ENCODE data around the gene ACOX3. TPM values are rescaled to one million over a fixed set of nuclear protein-coding genes. Genes with fewer than 3 reads are reported as not detected.
A peak's percentile ranks its signal among the peaks of the same experiment; 100 is the strongest.

The ACOX3 gene
- total RNA-seq, 1 donor from 2014 or later, result 22.5 TPM

DNA sequence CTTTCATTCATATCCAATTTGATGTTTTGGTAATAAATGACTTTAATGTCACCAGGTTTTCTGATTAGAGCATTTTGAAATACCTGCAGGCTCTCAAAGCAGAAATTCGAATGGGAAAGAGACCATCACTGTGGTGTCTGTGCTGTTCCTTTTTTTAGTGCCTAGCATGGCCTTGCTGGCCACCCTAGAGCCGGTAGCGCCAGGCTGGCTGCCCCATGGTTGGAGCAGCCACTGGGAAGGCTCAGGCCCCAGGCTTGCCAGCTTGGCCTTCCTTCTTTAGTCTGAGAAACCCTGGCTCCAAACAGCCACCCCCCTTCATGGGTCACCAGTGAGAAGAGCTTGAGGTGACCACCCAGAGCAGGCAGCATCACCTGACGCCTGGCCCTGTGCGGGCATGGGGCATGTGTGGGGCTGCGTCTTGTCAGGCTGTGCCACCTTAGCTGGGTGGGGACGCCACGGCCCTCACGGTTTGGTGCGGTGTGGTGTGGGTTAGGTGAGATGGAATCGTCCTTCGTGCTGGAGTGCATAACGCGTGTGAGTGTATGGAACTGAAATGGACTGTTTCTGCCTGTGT, 30.0 kb upstream of the ACOX3 start:
- intact Hi-C loops (cut with DNase I), result no loop called here
- DNase-seq, result no peak

DNA sequence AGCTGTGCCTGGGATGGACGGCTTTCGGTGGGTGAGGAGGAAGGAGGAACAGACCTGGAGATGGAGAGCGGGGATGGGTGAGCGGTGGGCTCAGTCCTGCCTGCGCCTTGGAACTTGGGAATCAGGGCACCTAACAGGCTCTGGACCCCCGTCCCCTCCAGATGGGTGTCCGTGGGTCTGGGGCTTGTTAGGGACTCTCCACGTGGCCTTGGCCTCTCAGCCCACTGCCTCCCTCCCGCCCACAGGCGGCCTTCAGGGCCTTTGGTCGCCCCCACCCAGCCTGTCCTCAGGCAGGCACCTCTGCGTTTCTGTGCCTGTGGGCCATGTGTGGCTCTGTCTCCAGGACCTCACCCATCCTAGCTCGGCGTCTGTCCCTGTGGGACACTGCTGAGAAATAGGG, 29.0 kb upstream of the ACOX3 start:
- ATAC-seq (ENCODE audit: poor library complexity) (no peak), DNase-seq (no peak)
- intact Hi-C loops (cut with DNase I), result loop anchor here (5.0 kb wide), 1 partner anchor 123 kb away; the partner anchor contains the start of gene CPZ

More for the DNA sequence above, 30.0 kb upstream of the ACOX3 start:
- ATAC-seq (ENCODE audit: poor library complexity), result no peak

- peak; percentile 74 for DNase-seq
- ATAC-seq (ENCODE audit: poor library complexity), result peak; percentile 77
- intact Hi-C loops (cut with DNase I), result loop anchor here (5.0 kb wide), 1 partner anchor 123 kb away; the partner anchor contains the start of gene CPZ
These were observed 28.4 kb upstream of the ACOX3 start for GRCh38 chr4:8468746-8469535.

DNA sequence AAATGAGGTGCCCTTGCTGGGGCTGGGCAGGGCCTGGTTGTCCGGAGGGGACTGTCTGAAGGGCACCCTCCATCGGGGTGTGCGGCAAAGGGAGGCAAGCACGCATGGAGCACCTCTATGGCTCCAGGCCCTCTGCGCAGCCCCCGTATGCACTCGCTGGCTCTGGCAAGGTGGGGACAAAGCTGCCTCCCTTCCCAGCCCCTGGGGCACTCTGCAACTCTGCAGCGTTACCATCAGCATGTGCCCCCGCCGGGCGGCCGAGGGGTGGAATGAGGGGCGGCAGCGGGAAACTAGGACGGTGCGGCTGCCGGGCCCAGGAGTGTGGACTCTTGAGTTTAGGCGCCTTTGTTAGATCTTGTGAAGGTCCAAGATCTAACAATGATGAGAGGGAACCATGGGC, 26.5 kb upstream of the ACOX3 start:
- DNase-seq (no peak), ATAC-seq (ENCODE audit: poor library complexity) (no peak)
- intact Hi-C loops (cut with DNase I), result loop anchor here (5.0 kb wide), 1 partner anchor 125 kb away; the partner anchor contains the start of gene CPZ

DNA sequence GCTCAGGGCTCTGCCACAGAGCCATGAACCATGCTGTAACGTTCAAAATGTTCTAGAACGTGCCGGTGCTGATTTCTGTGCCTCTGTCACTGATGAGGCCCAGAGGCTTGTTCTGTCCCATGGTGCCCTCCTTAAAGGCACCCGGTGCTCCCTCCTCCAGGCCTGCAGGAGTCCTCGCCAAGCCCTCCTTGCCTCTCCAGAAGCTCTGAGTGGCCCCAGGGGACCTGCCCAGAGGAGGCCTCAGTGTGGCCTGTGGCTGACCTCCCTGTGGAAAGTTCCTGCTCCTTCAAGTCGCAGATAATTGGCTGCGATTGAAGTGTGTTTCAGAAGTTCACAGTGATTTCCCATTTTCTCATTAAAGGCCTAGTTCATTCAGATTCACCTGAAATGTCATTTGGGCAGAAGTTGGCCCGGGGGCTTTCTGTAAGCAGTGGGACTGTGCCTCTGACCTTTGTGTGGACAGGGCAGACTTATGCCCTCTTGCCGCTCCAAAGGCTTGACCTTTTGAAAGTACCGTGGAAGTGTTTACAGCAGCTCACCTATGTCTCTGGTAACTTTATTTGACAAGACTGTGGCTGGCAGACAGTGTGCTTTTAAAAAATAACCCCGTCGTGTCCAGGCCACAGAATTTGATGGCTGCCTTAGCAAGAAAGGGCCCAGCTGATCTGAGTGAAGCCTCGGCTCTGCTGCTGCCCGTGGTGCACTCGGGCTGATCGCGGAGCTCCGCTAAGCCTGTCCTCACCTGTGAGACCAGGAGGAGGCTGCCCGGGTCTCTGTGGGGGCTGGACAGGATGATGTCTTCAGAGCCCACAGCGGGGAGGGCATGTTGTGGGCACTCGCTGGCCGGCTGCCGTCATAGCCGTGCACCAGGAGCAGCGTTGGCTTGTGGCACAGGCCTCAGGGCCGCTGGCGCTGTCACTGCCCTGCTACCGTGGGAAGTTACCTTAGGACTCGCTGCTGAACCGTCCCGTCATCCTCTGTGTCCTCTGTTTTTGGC, 25.4 kb upstream of the ACOX3 start:
- intact Hi-C loops (cut with DNase I), result loop anchor here (5.0 kb wide), 1 partner anchor 126 kb away; the partner anchor contains the start of gene CPZ
- ATAC-seq (ENCODE audit: poor library complexity), result peak; percentile 21
- DNase-seq, result no peak

DNA sequence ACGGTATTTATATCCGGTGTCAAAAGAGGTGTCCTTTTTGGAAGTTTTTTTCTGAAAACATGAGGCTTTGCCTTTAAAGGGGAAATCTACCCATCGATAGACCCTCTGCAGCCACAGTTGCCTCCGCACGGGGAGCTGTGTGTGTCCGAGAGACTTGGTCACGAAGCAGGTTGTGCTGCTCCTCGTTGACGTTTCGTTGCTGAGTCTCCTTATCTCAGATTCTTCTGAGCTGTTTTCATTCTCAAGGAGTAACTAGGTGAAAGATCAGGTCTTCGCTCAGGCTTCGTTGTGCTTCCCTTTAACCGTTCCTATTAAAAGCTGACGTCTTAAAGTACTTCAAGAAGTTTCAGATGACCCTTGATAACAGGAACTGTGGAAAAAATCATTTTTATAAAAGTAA, 23.9 kb upstream of the ACOX3 start:
- no peak for ATAC-seq (ENCODE audit: poor library complexity)
- intact Hi-C loops (cut with DNase I), result no loop called here

GRCh38 chr4:8463811-8464210, 23.3 kb upstream of the ACOX3 start:
- intact Hi-C loops (cut with DNase I), result no loop called here
- DNase-seq (no peak), ATAC-seq (ENCODE audit: poor library complexity) (no peak)

More for the DNA sequence above, 23.9 kb upstream of the ACOX3 start:
- no peak for DNase-seq

DNA sequence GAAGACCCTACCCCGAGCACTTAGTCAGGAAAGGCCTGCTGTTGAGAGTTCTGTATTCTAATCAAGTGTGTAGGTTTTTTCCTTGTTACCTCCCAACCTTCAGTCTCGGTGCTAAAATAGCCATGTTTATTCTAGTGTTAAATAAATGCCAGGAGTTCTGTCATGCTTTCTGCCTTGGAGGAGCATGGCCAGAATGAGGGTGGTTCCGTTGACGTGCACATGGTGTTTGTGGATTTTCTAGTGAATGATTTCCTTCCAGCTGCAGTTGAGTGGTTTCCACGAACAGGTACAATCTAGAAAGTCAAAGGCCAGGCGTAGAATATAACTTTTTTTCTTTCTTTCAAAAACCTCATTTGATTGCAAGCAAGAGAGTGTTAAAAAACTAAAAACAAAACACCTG, 21.1 kb upstream of the ACOX3 start:
- DNase-seq, result no peak
- ATAC-seq (ENCODE audit: poor library complexity), result no peak
- intact Hi-C loops (cut with DNase I), result no loop called here

DNA sequence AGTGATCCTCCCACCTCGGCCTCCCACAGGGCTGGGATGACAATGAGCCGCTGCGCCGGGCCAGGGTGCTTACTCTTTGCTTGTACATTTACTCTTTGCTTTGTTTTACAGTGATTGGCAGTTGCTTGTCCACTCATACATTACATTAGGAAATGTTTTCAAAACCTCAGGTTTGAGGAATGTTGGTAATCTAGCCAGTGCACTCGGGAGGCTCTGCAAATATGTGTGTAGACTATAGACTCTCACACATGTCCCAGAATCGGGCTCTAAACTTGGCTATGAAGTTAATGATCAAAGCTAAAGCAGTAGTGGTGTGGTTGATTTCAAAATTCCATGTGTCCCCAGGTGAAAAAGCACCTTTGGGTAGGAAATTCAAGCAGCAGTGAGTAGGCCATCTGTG, 20.6 kb upstream of the ACOX3 start:
- intact Hi-C loops (cut with DNase I), result no loop called here
- no peak for DNase-seq
- ATAC-seq (ENCODE audit: poor library complexity), result no peak

- no peak for ATAC-seq (ENCODE audit: poor library complexity)
- DNase-seq, result no peak
- intact Hi-C loops (cut with DNase I), result no loop called here
These were observed 19.4 kb upstream of the ACOX3 start for GRCh38 chr4:8459867-8460445.

GRCh38 chr4:8457646-8458252, 17.2 kb upstream of the ACOX3 start:
- intact Hi-C loops (cut with DNase I), result no loop called here
- DNase-seq, result no peak
- ATAC-seq (ENCODE audit: poor library complexity), result no peak

- DNase-seq, result no peak
- intact Hi-C loops (cut with DNase I), result no loop called here
These were observed 13.4 kb upstream of the ACOX3 start for GRCh38 chr4:8453957-8454356.

GRCh38 chr4:8451440-8452182, 11.1 kb upstream of the ACOX3 start:
- intact Hi-C loops (cut with DNase I), result no loop called here
- ATAC-seq (ENCODE audit: poor library complexity), result no peak
- DNase-seq, result no peak

More at GRCh38 chr4:8453957-8454356, 13.4 kb upstream of the ACOX3 start:
- no peak for ATAC-seq (ENCODE audit: poor library complexity)

GRCh38 chr4:8446122-8446521, 5.6 kb upstream of the ACOX3 start:
- DNase-seq (no peak), ATAC-seq (ENCODE audit: poor library complexity) (no peak)
- intact Hi-C loops (cut with DNase I), result no loop called here

- intact Hi-C loops (cut with DNase I), result no loop called here
- no peak for DNase-seq
- no peak for ATAC-seq (ENCODE audit: poor library complexity)
These were observed 3.3 kb upstream of the ACOX3 start for GRCh38 chr4:8443801-8444200.

GRCh38 chr4:8442596-8443358, 2.3 kb upstream of the ACOX3 start:
- DNase-seq, result no peak
- intact Hi-C loops (cut with DNase I), result no loop called here
- no peak for ATAC-seq (ENCODE audit: poor library complexity)

- intact Hi-C loops (cut with DNase I), result no loop called here
- ATAC-seq (ENCODE audit: poor library complexity), result no peak
- DNase-seq, result no peak
These were observed 1.1 kb upstream of the ACOX3 start for GRCh38 chr4:8441499-8442091.
